ENCODE results near the gene FBL.

The FBL gene

GRCh38 chr19:39788244-39788643 lies 57.9 kb downstream of the FBL start:
- DNase-seq (ENCODE audit: low spot score): no peak
